Tibial artery (tissue), 4 donors: ENCODE data around the gene PRLR.
A peak's percentile ranks its signal among the peaks of the same experiment; 100 is the strongest.

Experiments used
- DNase-seq, 2 donors: peaks; one replicate each; pipeline ENCODE4 v3.0.0-alpha.2; 2019
- H3K27ac ChIP-seq, 2 donors: fragments of 200-600 bp; sonication (generic) in 1 of 2; 1 replicate in 1 of 2; 2 replicates in 1 of 2; pipeline ENCODE4 v1.5.1; 2018 to 2019; ENCODE audit warnings: mild to moderate bottlenecking in 1 of 2
- H3K27me3 ChIP-seq, 2 donors: fragments of 200-600 bp; sonication (generic) in 1 of 2; one replicate each; pipeline versions ENCODE4 v1.5.1 to v1.6.0; 2016 to 2019
- H3K36me3 ChIP-seq, 3 donors: fragments of 200-600 bp; sonication (generic) in 2 of 3; one replicate each; pipeline ENCODE4 v1.5.1; 2016 to 2019; ENCODE audit warnings: mild to moderate bottlenecking in 2 of 3
- H3K4me1 ChIP-seq, 4 donors: fragments of 200-600 bp; sonication (generic) in 2 of 4; 1 replicate in 3 of 4; 2 replicates in 1 of 4; pipeline ENCODE4 v1.5.1; 2016 to 2019
- H3K4me3 ChIP-seq, 2 donors: fragments of 200-600 bp; sonication (generic) in 1 of 2; 1 replicate in 1 of 2; 2 replicates in 1 of 2; pipeline ENCODE4 v1.5.1; 2018 to 2019; ENCODE audit warnings: mild to moderate bottlenecking in 2 of 2
- H3K9me3 ChIP-seq, 3 donors: fragments of 200-600 bp; sonication (generic) in 1 of 3; one replicate each; pipeline ENCODE4 v1.5.1; 2016 to 2019
- intact Hi-C: fragments of 100-400 bp; cut with DNase I; formaldehyde crosslinking; loops from one replicate; pipeline ENCODE4 v1.15.0; 2023; ENCODE audit warnings: low total_unique reads
- TF ChIP-seq, protein P1 (sequence below), 2 experiments: fragments of 200-600 bp in 1 of 2; fragments of 450-650 bp in 1 of 2; IDR thresholded peaks; one replicate each; pipeline ENCODE4 v1.5.1; 2017 to 2019; ENCODE audit warnings: antibody characterized with exemption in 2 of 2, mild to moderate bottlenecking in 1 of 2, moderate library complexity in 1 of 2

PRLR gene

GRCh38 chr5:35230038-35230611 lies at the start of gene PRLR:
TSS of gene PRLR (minus strand) at chr5:35230487. CDS start at chr5:35089620, 140,867 bp downstream.
- peak; percentile 50 to 74 for DNase-seq
- Histone ChIP-seq H3K36me3 (no peaks in the 10 kb centered on the region), H3K4me1 (peaks cover 0 to 19% (median 12%) of the 10 kb centered on the region in 4 donors), H3K27ac (peak within 1 kb of the TSS; percentile 38 to 51), H3K4me3 (peak within 1 kb of the TSS; percentile 47 to 58), H3K27me3 (peaks cover 0 to 13% of the 10 kb centered on the region in 2 donors), H3K9me3 (no peaks in the 10 kb centered on the region)
- intact Hi-C loops: no loop called here
- TF ChIP-seq, protein P1, sequence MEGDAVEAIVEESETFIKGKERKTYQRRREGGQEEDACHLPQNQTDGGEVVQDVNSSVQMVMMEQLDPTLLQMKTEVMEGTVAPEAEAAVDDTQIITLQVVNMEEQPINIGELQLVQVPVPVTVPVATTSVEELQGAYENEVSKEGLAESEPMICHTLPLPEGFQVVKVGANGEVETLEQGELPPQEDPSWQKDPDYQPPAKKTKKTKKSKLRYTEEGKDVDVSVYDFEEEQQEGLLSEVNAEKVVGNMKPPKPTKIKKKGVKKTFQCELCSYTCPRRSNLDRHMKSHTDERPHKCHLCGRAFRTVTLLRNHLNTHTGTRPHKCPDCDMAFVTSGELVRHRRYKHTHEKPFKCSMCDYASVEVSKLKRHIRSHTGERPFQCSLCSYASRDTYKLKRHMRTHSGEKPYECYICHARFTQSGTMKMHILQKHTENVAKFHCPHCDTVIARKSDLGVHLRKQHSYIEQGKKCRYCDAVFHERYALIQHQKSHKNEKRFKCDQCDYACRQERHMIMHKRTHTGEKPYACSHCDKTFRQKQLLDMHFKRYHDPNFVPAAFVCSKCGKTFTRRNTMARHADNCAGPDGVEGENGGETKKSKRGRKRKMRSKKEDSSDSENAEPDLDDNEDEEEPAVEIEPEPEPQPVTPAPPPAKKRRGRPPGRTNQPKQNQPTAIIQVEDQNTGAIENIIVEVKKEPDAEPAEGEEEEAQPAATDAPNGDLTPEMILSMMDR (IDR thresholded peaks at IDR 0.05): no peak

DNA sequence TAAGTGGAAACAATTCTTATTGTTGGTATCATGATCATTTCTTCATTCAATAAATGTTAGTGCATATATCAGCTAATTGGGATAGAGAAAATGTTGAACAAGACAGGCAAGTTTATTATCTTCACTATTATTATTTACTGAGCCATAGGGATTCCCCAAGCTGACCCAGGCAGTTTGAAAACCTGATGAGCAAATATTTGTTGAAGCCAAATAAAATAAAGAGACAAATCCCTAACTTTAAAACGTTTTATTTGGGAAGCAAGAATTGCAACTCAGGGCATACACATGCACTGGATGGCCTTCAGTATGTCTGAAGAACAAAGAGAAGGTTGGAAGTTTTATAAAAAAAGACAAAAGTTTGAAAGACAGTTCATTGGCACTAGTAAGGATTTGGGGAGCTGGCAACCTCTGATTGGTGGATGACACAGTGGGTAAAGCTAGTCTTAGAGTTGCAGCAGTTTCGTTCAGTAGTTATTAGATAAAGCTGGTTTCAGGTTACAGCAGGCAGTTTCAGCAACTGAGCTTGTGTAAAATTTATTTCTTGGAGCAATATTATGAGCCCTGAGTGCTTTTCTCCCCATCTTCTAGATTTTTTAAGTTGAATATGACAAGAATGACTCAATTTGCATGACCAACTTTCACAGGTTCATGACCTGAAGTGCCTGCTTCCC lies 44.7 kb upstream of the PRLR start:
- DNase-seq: no peak
- Histone ChIP-seq H3K4me3 (no peak overlapping the region), H3K27me3 (no peaks in the 10 kb centered on the region), H3K9me3 (no peaks in the 10 kb centered on the region), H3K4me1 (no peaks in the 10 kb centered on the region), H3K36me3 (no peaks in the 10 kb centered on the region), H3K27ac (no peak overlapping the region)
- TF ChIP-seq, protein P1 (IDR thresholded peaks at IDR 0.05): no peak
- intact Hi-C loops: no loop called here

DNA sequence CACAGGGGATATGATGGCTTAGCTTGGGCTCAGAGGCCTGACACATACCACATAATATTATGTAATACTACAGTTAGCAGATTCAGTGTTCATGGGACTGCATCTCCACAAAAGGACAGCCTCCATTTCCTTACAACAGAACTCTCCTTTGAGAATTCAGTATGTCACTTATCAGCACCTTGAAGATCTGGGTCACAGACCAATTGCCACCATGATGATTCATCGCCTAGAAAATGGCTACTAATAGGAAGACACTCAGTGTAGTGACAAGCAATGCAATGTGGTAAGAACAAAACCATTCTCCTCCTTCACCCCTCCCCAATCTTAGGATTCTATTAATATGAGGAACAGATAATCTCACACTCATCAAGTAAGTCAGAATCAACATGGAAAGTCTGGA lies 38.7 kb upstream of the PRLR start:
- DNase-seq: no peak
- H3K27me3 ChIP-seq: no peaks in the 10 kb centered on the region
- H3K4me1 ChIP-seq: no peaks in the 10 kb centered on the region
- no peak overlapping the region for H3K4me3 ChIP-seq
- no peak overlapping the region for H3K27ac ChIP-seq
- no peaks in the 10 kb centered on the region for H3K9me3 ChIP-seq
- TF ChIP-seq, protein P1 (IDR thresholded peaks at IDR 0.05): no peak
- intact Hi-C loops: no loop called here
- no peaks in the 10 kb centered on the region for H3K36me3 ChIP-seq

GRCh38 chr5:35266276-35266675 lies 36.0 kb upstream of the PRLR start:
- no peaks in the 10 kb centered on the region for H3K27me3 ChIP-seq
- TF ChIP-seq, protein P1 (IDR thresholded peaks at IDR 0.05): no peak
- no peaks in the 10 kb centered on the region for H3K36me3 ChIP-seq
- no peak for DNase-seq
- H3K4me3 ChIP-seq: no peak overlapping the region
- no peaks in the 10 kb centered on the region for H3K9me3 ChIP-seq
- H3K4me1 ChIP-seq: no peaks in the 10 kb centered on the region
- no peak overlapping the region for H3K27ac ChIP-seq
- intact Hi-C loops: no loop called here

GRCh38 chr5:35264509-35264908 lies 34.2 kb upstream of the PRLR start:
- DNase-seq: no peak
- Histone ChIP-seq H3K4me3 (no peak overlapping the region), H3K4me1 (no peaks in the 10 kb centered on the region), H3K9me3 (no peaks in the 10 kb centered on the region), H3K27ac (no peak overlapping the region), H3K36me3 (no peaks in the 10 kb centered on the region), H3K27me3 (no peaks in the 10 kb centered on the region)
- TF ChIP-seq, protein P1 (IDR thresholded peaks at IDR 0.05): no peak
- intact Hi-C loops: no loop called here
